Measurements from ENCODE around the gene COL27A1.

Gene COL27A1

DNA sequence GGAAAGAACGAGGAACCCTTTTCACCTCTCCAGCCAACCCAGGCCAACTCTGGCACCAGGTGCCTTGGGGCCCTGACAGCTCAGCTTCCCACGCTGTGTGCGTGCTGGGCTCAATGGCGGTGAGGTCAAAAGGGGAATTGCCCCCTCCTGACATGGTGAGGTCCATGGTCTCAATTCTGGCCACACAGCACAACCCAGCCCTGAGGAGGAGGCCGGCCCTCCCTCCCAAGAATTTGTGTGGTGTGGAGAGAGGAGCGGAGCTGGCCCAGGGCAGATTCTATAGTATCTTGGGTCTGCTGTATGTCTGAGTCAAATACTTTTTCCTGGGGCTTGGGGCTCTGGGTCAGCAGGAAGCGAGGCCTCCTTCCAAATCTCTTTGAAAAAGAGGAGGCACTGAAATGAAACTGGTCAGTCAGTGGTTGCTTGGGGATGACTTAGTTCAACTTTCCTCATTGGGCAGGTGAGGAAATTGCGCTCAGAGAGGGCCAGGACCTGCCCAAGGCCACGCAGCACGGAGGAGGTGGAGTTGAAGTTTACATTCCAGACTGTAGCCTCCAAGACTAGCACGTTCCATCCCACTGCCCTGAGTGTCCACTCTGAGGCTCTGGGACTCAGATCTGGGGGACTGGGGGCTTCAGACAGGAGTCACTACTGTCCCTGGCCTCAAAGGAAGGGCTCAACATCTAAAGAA is 15.6 kb downstream of the COL27A1 start:
- no peak for TF ChIP-seq POLR2AphosphoS5 (IDR thresholded peaks at IDR 0.05; ENCODE audit: low read depth, low read length)

DNA sequence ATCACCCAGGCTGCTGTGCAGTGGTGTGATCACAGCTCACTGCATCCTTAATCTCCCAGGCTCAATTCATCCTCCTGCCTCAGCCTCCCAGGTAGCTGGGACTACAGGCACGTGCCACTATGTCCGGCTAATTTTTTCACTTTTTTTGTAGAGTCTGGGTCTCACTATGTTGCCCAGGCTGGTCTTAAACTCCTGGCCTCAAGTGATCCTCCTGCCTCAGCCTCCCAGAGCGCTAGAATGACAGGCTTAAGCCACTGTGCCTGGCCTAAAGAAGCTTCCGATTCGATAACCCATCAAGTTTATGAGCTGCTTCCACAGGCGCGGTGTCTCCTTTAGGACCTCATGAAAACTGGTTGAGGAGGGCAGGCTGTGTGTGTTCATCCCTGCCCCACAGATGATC is 16.2 kb downstream of the COL27A1 start:
- TF ChIP-seq POLR2AphosphoS5 (IDR thresholded peaks at IDR 0.05; ENCODE audit: low read depth, low read length): no peak
- TF ChIP-seq FOXP2 (optimal IDR thresholded peaks at IDR 0.05; ENCODE audit: borderline replicate concordance, extremely low read depth, extremely low read length, insufficient read depth): no peak
- TF ChIP-seq, protein P1, sequence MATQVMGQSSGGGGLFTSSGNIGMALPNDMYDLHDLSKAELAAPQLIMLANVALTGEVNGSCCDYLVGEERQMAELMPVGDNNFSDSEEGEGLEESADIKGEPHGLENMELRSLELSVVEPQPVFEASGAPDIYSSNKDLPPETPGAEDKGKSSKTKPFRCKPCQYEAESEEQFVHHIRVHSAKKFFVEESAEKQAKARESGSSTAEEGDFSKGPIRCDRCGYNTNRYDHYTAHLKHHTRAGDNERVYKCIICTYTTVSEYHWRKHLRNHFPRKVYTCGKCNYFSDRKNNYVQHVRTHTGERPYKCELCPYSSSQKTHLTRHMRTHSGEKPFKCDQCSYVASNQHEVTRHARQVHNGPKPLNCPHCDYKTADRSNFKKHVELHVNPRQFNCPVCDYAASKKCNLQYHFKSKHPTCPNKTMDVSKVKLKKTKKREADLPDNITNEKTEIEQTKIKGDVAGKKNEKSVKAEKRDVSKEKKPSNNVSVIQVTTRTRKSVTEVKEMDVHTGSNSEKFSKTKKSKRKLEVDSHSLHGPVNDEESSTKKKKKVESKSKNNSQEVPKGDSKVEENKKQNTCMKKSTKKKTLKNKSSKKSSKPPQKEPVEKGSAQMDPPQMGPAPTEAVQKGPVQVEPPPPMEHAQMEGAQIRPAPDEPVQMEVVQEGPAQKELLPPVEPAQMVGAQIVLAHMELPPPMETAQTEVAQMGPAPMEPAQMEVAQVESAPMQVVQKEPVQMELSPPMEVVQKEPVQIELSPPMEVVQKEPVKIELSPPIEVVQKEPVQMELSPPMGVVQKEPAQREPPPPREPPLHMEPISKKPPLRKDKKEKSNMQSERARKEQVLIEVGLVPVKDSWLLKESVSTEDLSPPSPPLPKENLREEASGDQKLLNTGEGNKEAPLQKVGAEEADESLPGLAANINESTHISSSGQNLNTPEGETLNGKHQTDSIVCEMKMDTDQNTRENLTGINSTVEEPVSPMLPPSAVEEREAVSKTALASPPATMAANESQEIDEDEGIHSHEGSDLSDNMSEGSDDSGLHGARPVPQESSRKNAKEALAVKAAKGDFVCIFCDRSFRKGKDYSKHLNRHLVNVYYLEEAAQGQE (IDR thresholded peaks at IDR 0.05; ENCODE audit: insufficient read depth in 1 of 2, low read depth in 2 of 2, low read length in 2 of 2): no peak

DNA sequence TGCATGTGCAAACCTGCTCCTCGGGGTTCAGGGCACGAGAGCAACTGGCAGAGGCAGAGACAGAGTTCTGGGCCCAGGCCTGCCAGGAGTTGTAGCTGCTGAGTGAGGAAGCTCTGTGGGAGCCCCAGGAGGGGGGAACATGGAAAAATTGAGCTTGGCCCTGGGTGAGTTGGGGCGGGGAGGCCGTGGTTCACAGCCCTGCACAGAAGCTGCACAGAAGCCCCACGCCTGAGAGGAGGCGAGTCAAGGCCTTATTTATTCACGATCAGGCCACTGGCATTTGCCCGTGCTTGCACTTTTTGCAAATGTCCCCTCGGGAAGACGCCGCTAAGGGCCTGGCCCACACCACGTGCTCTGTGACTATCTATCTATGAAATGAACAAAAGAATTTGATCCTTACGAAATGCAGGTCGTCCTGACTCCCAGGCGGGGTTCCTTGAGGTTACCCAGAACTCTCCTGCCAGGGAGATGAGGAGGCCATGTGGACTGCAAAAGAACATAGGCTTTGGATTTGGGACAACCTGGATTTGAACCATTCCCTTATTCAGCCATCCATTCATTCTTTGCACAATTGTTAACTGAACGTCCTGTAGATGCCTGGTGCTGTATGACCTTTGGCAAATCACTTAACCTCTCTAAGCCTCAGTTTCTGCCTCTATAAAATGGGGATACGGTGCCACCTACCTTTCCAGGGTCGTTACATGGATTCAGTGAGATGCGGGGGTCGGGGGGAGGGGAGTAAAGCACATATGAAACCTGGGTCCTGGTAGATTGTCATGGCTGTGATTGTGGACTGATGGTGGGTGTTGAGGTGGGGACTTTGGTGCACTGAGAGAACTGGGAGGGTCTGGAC is 17.9 kb downstream of the COL27A1 start:
- no peak for TF ChIP-seq POLR2AphosphoS5 (IDR thresholded peaks at IDR 0.05; ENCODE audit: low read depth, low read length)
- no peak for TF ChIP-seq TAF1 (IDR thresholded peaks at IDR 0.05; ENCODE audit: borderline replicate concordance, insufficient read depth, low read length)
- TF ChIP-seq SIN3A (IDR thresholded peaks at IDR 0.05; ENCODE audit: borderline replicate concordance, insufficient read depth, low read length): no peak
- TF ChIP-seq, protein P1 (IDR thresholded peaks at IDR 0.05; ENCODE audit: insufficient read depth in 1 of 2, low read depth in 2 of 2, low read length in 2 of 2): no peak
- no peak for TF ChIP-seq FOXP2 (optimal IDR thresholded peaks at IDR 0.05; ENCODE audit: borderline replicate concordance, extremely low read depth, extremely low read length, insufficient read depth)

DNA sequence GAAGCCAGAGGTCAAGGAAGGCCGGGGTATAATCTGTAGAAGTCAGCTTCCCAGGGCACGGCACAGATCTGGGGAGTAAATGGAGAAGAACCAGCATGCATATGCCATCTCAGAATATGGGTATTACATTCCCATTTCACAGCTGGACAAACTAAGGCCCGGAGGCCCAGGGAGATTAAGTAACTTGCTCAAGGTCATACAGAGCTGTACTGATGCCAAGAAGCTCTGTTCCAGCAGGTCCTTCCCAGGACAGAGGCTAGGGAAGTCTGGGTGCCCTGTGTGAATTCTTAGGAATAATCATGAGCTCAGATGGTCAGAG is 19.2 kb downstream of the COL27A1 start:
- no peak for TF ChIP-seq SIN3A (IDR thresholded peaks at IDR 0.05; ENCODE audit: borderline replicate concordance, insufficient read depth, low read length)
- TF ChIP-seq POLR2AphosphoS5 (IDR thresholded peaks at IDR 0.05; ENCODE audit: low read depth, low read length): no peak

DNA sequence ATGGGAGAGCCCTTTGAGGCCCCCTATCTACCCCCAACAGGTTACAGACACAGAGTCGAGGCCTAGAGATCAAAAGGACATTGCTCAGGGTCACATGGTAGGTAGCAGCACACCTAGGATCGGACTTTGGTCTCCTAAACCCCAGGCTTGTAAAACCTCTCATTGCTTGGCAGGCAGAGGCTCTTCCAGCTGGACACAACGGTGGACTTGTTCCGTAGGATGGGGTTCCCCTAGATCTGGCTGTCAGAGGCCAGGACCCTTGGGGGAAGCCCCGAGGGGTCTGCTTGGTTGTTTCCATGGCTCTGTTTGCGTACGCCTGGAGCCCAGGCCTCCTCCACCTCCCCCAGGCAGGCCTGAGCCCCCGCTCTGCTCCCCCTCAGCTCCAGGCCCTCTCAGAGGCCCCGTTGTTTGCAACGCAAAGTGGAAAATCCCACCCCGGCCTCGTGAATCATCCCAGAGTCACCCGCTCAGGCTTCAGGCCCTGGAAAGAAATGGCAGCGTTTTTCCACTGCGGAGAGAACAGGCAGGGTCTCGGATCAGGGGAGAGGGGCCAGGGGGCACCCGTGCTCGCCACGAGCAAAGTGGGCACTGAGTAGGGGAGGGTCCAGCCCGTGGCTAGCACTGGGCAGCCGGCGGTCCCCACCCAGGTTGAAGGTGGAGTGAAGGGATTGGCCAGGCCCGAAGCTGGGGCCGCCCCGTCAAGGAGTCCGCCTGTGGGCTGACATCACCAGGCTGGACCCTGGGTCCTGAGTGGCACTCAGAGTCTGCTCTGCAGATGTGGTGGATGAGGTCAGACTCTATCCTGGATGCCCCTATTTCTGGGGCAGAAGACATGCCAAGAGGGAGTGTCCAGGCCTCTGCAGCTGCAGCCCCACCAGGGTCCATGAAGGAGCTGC is 19.8 kb downstream of the COL27A1 start:
- TF ChIP-seq, protein P1 (IDR thresholded peaks at IDR 0.05; ENCODE audit: insufficient read depth in 1 of 2, low read depth in 2 of 2, low read length in 2 of 2): no peak
- TF ChIP-seq TAF1 (IDR thresholded peaks at IDR 0.05; ENCODE audit: borderline replicate concordance, insufficient read depth, low read length) (no peak), POLR2AphosphoS5 (IDR thresholded peaks at IDR 0.05; ENCODE audit: low read depth, low read length) (no peak), FOXP2 (optimal IDR thresholded peaks at IDR 0.05; ENCODE audit: borderline replicate concordance, extremely low read depth, extremely low read length, insufficient read depth) (no peak)
